GM19238 (cell line): ENCODE measurements around the gene NNMT.

ENCODE experiments used
- DNase-seq: peaks from one replicate; pipeline ENCODE4 v3.0.0; 2011; ENCODE audit warnings: low spot score; ENCODE audit not compliant: insufficient read length

NNMT gene

GRCh38 chr11:114345575-114346222 lies 49.5 kb downstream of the NNMT start:
- no peak for DNase-seq

GRCh38 chr11:114346709-114347141 lies 50.5 kb downstream of the NNMT start:
- DNase-seq, result no peak

- no peak for DNase-seq
Measured at GRCh38 chr11:114348200-114349191, 52.3 kb downstream of the NNMT start.

GRCh38 chr11:114350022-114350421 lies 53.8 kb downstream of the NNMT start:
- DNase-seq, result no peak

GRCh38 chr11:114353443-114353842 lies 57.2 kb downstream of the NNMT start:
- DNase-seq, result no peak

- DNase-seq, result no peak
Measured at GRCh38 chr11:114354076-114354475, 57.9 kb downstream of the NNMT start.

GRCh38 chr11:114358716-114359115 lies 62.5 kb downstream of the NNMT start:
- no peak for DNase-seq

- DNase-seq, result no peak
Measured at GRCh38 chr11:114359342-114359741, 63.1 kb downstream of the NNMT start.

GRCh38 chr11:114362326-114362725 lies 66.1 kb downstream of the NNMT start:
- no peak for DNase-seq

GRCh38 chr11:114362958-114363357 lies 66.8 kb downstream of the NNMT start:
- DNase-seq, result no peak
